ENCODE results near the gene RPS6KA5. TPM values are rescaled to one million over a fixed set of nuclear protein-coding genes. Genes with fewer than 3 reads are reported as not detected.
A peak's percentile ranks its signal among the peaks of the same experiment; 100 is the strongest.

Gene RPS6KA5
- total RNA-seq, 1 experiment from 2014 or later, result 2.2 TPM

GRCh38 chr14:91058042-91058581 is 2.3 kb downstream of the RPS6KA5 start:
- CTCF ChIA-PET, result interaction anchor here (0.5 to 4.8 kb wide), 8 partner anchors 25 to 162 kb away, joined by 3 to 27 read pairs (median 4); no protein-coding TSS in a partner anchor
- Mint-ChIP-seq H3K27ac (ENCODE audit: low read depth, unreplicated experiment) (peak overlapping the region; percentile 23), H3K27me3 (ENCODE audit: insufficient read depth, unreplicated experiment) (no peaks in the 10 kb centered on the region), H3K9me3 (ENCODE audit: unreplicated experiment) (no peaks in the 10 kb centered on the region), H3K36me3 (ENCODE audit: insufficient read depth, unreplicated experiment) (no peaks in the 10 kb centered on the region), H3K4me1 (ENCODE audit: insufficient read depth, unreplicated experiment) (peaks cover 10% of the 10 kb centered on the region), H3K4me3 (ENCODE audit: unreplicated experiment) (no peak overlapping the region)
- TSS peak; percentile 31 for BruUV-seq (replicated peaks)
- DNase-seq (ENCODE audit: unreplicated experiment), result no peak
- intact Hi-C loops (cut with micrococcal nuclease), result no loop called here
- POLR2A ChIA-PET, result interaction anchor here (0.6 to 3.7 kb wide), 7 partner anchors 9 to 156 kb away, joined by 3 to 27 read pairs (median 3); no protein-coding TSS in a partner anchor
- TF ChIP-seq, protein P1, sequence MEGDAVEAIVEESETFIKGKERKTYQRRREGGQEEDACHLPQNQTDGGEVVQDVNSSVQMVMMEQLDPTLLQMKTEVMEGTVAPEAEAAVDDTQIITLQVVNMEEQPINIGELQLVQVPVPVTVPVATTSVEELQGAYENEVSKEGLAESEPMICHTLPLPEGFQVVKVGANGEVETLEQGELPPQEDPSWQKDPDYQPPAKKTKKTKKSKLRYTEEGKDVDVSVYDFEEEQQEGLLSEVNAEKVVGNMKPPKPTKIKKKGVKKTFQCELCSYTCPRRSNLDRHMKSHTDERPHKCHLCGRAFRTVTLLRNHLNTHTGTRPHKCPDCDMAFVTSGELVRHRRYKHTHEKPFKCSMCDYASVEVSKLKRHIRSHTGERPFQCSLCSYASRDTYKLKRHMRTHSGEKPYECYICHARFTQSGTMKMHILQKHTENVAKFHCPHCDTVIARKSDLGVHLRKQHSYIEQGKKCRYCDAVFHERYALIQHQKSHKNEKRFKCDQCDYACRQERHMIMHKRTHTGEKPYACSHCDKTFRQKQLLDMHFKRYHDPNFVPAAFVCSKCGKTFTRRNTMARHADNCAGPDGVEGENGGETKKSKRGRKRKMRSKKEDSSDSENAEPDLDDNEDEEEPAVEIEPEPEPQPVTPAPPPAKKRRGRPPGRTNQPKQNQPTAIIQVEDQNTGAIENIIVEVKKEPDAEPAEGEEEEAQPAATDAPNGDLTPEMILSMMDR (IDR thresholded peaks at IDR 0.05; ENCODE audit: unreplicated experiment), result no peak

DNA sequence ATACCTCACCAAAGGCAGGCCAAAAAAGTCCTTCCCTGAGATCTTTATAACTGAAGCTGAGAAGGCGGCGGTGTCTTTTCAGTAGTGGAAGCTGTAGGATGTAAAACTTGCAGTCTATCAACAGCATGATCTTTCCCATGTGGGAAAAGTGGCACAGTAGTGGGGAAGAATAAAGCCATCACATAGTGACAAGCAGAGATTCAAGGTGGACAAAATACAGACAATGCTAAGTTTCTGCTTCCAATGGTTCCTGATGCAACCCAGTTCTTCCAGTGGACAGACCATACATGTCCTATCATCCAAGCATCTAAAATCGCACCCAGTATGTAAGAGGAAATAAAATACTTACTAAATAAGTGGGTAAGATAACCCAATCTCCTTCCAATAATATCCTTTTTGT is 4.1 kb downstream of the RPS6KA5 start:
- no peak overlapping the region for H3K4me3 Mint-ChIP-seq (ENCODE audit: unreplicated experiment)
- no peaks in the 10 kb centered on the region for H3K27me3 Mint-ChIP-seq (ENCODE audit: insufficient read depth, unreplicated experiment)
- peaks cover 10% of the 10 kb centered on the region for H3K4me1 Mint-ChIP-seq (ENCODE audit: insufficient read depth, unreplicated experiment)
- no peaks in the 10 kb centered on the region for H3K36me3 Mint-ChIP-seq (ENCODE audit: insufficient read depth, unreplicated experiment)
- no peak for DNase-seq (ENCODE audit: unreplicated experiment)
- intact Hi-C loops (cut with micrococcal nuclease), result no loop called here
- ChIA-PET CTCF (interaction anchor here (0.6 to 1.0 kb wide), 2 partner anchors 117 to 164 kb away, joined by 4 to 7 read pairs; no protein-coding TSS in a partner anchor), POLR2A (no interaction called here)
- H3K27ac Mint-ChIP-seq (ENCODE audit: low read depth, unreplicated experiment), result no peak overlapping the region
- BruUV-seq (replicated peaks), result no TSS peak
- TF ChIP-seq, protein P1 (IDR thresholded peaks at IDR 0.05; ENCODE audit: unreplicated experiment), result no peak
- no peaks in the 10 kb centered on the region for H3K9me3 Mint-ChIP-seq (ENCODE audit: unreplicated experiment)

GRCh38 chr14:91055016-91055415 is 5.4 kb downstream of the RPS6KA5 start:
- no peak overlapping the region for H3K27ac Mint-ChIP-seq (ENCODE audit: low read depth, unreplicated experiment)
- intact Hi-C loops (cut with micrococcal nuclease), result no loop called here
- no TSS peak for BruUV-seq (replicated peaks)
- no peaks in the 10 kb centered on the region for H3K27me3 Mint-ChIP-seq (ENCODE audit: insufficient read depth, unreplicated experiment)
- no peaks in the 10 kb centered on the region for H3K9me3 Mint-ChIP-seq (ENCODE audit: unreplicated experiment)
- CTCF ChIA-PET, result interaction anchor here (0.6 kb wide), 1 partner anchor 135 kb away, joined by 3 read pairs; no protein-coding TSS in a partner anchor
- DNase-seq (ENCODE audit: unreplicated experiment), result no peak
- H3K4me1 Mint-ChIP-seq (ENCODE audit: insufficient read depth, unreplicated experiment), result peaks cover 10% of the 10 kb centered on the region
- H3K36me3 Mint-ChIP-seq (ENCODE audit: insufficient read depth, unreplicated experiment), result no peaks in the 10 kb centered on the region
- POLR2A ChIA-PET, result interaction anchor here (2.0 kb wide), 1 partner anchor 16 kb away, joined by 8 read pairs; no protein-coding TSS in a partner anchor
- TF ChIP-seq, protein P1 (IDR thresholded peaks at IDR 0.05; ENCODE audit: unreplicated experiment), result no peak
- no peak overlapping the region for H3K4me3 Mint-ChIP-seq (ENCODE audit: unreplicated experiment)

- Mint-ChIP-seq H3K4me1 (ENCODE audit: insufficient read depth, unreplicated experiment) (no peaks in the 10 kb centered on the region), H3K9me3 (ENCODE audit: unreplicated experiment) (no peaks in the 10 kb centered on the region), H3K27me3 (ENCODE audit: insufficient read depth, unreplicated experiment) (no peaks in the 10 kb centered on the region), H3K4me3 (ENCODE audit: unreplicated experiment) (no peak overlapping the region), H3K36me3 (ENCODE audit: insufficient read depth, unreplicated experiment) (no peaks in the 10 kb centered on the region), H3K27ac (ENCODE audit: low read depth, unreplicated experiment) (no peak overlapping the region)
- CTCF ChIA-PET, result no interaction called here
- intact Hi-C loops (cut with micrococcal nuclease), result no loop called here
- DNase-seq (ENCODE audit: unreplicated experiment), result no peak
- POLR2A ChIA-PET, result interaction anchor here (0.7 to 1.2 kb wide), 2 partner anchors 10 to 12 kb away, joined by 3 to 7 read pairs; partner anchors contain the start of gene RPS6KA5
- no TSS peak for BruUV-seq (replicated peaks)
- TF ChIP-seq, protein P1 (IDR thresholded peaks at IDR 0.05; ENCODE audit: unreplicated experiment), result no peak
Observed at GRCh38 chr14:91048676-91049075, 11.8 kb downstream of the RPS6KA5 start.

Measured in MCF 10A (cell line).